Endometrial microvascular endothelial cells (primary cell): Measurements from ENCODE around the gene ADAMTS19. TPM values are rescaled to one million over a fixed set of nuclear protein-coding genes. Genes with fewer than 3 reads are reported as not detected.

Experiments used
- in situ Hi-C: cut with HindIII; loops from 2 replicates; pipeline ENCODE4 v1.10.0; 2017; ENCODE audit warnings: low sequenced_read_pairs, low pct_unique_long_range_greater_than_20kb; ENCODE audit errors: inconsistent ontology term
- total RNA-seq: library from RNA; depleted of rRNA; stranded (reverse); fragments of >200 nt; gene quantifications from one replicate; pipeline ENCODE4 v1.2.3, GENCODE V29; 2015; ENCODE audit errors: inconsistent ontology term

The ADAMTS19 gene
- total RNA-seq, 1 donor from 2014 or later, result not detected

- in situ Hi-C loops, result no loop called here
Observed at GRCh38 chr5:129460936-129461710, 1.0 kb downstream of the ADAMTS19 start.

- in situ Hi-C loops, result no loop called here
Observed at GRCh38 chr5:129461711-129462332, 1.7 kb downstream of the ADAMTS19 start.

GRCh38 chr5:129465776-129466344 is 5.8 kb downstream of the ADAMTS19 start:
- in situ Hi-C loops, result no loop called here

- in situ Hi-C loops, result no loop called here
Observed at GRCh38 chr5:129474544-129474943, 14.4 kb downstream of the ADAMTS19 start.

- in situ Hi-C loops, result no loop called here
Observed at GRCh38 chr5:129476751-129477150, 16.7 kb downstream of the ADAMTS19 start.

- in situ Hi-C loops, result no loop called here
Observed at GRCh38 chr5:129477532-129477931, 17.4 kb downstream of the ADAMTS19 start.

- in situ Hi-C loops, result no loop called here
Observed at GRCh38 chr5:129481161-129481560, 21.1 kb downstream of the ADAMTS19 start.

DNA sequence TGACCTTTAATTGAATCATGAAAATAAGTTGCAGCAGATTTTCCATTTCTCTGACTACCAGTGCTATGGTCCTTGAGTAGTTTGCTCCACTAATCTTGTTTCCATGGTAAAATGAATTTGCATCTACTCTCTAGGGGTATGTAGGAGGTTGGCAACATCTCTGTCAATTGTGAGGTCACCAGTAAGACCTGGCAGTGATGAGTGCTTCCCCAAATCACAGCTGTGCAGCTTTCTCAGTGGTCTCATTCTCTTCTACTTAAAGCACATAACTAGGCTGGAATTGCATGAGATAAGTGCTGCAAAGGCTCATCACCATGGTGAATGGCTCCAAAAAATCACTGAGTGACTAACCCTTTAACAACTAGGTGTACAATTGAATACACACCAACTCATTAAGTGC is 36.3 kb downstream of the ADAMTS19 start:
- in situ Hi-C loops, result no loop called here

DNA sequence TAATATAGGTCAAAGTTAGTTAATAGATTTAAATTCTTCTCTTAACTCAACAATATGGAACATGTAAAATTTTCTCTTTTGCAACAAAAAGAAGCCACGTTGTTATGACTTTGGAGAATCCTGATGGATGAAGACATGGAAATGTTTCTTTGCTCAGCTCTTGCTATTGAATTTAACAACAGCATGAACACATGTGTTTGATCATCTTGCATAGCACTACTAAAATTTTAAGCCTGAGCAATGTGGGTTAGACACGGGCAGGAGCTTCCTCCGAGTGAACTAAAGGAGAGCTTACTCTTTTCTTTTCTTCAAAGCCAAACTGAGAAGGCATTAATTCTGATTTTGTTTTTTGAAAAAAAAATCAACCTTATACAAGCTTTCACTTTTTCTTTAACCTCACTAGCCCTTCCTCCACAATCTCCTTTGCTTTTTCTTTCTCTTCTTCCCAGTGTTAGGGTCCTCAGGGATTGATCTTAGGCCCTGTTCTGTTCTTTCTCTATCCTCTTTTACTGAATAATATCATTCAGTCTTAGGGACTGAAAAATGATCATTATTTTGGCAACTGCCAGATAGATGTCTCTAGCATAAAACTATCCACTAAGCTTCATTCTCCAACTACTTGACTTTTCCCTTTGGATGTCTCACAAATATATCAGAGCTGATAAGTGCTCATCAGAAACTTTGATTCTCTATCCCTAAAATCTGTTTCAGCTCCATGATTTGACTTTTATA is 36.9 kb downstream of the ADAMTS19 start:
- in situ Hi-C loops, result no loop called here

GRCh38 chr5:129499208-129499852 is 39.2 kb downstream of the ADAMTS19 start:
- in situ Hi-C loops, result no loop called here

GRCh38 chr5:129500101-129500500 is 40.0 kb downstream of the ADAMTS19 start:
- in situ Hi-C loops, result no loop called here

- in situ Hi-C loops, result no loop called here
Observed at GRCh38 chr5:129506086-129506485, 46.0 kb downstream of the ADAMTS19 start.

GRCh38 chr5:129506950-129507349 is 46.9 kb downstream of the ADAMTS19 start:
- in situ Hi-C loops, result no loop called here

DNA sequence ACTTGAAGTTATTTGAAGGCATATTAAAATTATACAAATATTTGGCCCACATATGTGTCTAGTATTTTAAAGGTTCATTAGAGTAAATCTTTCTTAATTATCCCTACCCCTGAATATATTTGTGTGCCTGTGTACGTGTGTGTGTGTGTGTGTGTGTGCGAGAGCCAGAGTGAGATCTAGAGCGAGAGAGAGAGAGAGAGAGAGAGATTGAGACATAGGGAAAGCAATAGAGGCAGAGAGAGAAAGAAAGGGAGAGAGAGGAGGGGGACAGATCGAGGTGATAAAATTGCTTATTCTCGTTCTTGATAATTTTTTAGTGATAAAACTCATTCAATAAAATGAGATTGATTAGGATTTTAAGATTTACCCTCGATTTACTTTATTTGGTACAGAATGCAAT is 47.4 kb downstream of the ADAMTS19 start:
- in situ Hi-C loops, result no loop called here

GRCh38 chr5:129508606-129509005 is 48.5 kb downstream of the ADAMTS19 start:
- in situ Hi-C loops, result no loop called here

- in situ Hi-C loops, result no loop called here
Observed at GRCh38 chr5:129509363-129509975, 49.4 kb downstream of the ADAMTS19 start.

DNA sequence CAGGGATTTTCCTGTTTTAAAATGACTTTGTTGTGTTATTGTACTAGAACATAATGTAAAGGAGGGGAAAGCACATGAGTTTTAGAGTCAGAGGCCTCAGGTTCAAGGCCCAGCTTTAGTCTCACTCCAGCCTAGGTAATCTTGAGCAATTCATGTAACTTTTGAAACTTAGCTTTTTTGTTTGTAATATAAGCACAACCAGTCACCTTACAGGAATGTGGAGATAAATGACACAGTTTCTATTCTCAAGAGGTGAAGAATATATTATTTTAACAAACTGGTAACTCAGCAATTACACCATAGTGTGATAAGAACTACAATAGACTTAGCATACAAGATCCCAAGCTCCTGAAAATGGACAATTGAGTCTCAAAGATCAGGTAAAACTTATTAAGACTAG is 51.2 kb downstream of the ADAMTS19 start:
- in situ Hi-C loops, result no loop called here

- in situ Hi-C loops, result no loop called here
Observed at GRCh38 chr5:129541051-129541450, 81.0 kb downstream of the ADAMTS19 start.
